ENCODE measurements around the gene MFSD6. TPM values are rescaled to one million over a fixed set of nuclear protein-coding genes. Genes with fewer than 3 reads are reported as not detected.

The MFSD6 gene
- total RNA-seq, 1 donor from 2014 or later = 15.1 TPM

DNA sequence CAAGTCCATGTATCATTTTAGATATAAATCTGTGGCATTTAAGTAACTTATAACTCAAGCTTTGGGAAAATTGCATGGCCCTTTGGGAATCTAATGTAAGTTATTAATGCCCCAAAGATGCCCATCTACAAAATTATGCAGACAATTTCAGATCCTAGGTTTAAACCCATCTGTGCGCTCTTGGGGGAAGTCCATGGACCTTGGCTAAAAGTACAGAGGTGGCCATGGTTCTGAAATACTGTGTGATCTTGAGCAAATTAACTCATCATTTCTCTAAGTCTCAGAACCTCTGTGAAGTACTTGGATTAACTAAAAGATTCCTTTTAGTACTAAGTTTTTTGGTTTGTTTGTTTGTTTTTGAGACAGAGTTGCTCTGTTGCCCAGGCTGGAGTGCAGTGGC, 45.3 kb upstream of the MFSD6 start:
- peaks cover 1% of the 10 kb centered on the region for H3K36me3 Mint-ChIP-seq (ENCODE audit: insufficient read depth)
- no peak overlapping the region for H3K4me3 Mint-ChIP-seq (ENCODE audit: low read depth)
- no peaks in the 10 kb centered on the region for H3K9me3 Mint-ChIP-seq (ENCODE audit: low read depth)
- no peak overlapping the region for H3K27ac Mint-ChIP-seq
- H3K4me1 Mint-ChIP-seq (ENCODE audit: low read depth) = no peaks in the 10 kb centered on the region
- TF ChIP-seq, protein P1, sequence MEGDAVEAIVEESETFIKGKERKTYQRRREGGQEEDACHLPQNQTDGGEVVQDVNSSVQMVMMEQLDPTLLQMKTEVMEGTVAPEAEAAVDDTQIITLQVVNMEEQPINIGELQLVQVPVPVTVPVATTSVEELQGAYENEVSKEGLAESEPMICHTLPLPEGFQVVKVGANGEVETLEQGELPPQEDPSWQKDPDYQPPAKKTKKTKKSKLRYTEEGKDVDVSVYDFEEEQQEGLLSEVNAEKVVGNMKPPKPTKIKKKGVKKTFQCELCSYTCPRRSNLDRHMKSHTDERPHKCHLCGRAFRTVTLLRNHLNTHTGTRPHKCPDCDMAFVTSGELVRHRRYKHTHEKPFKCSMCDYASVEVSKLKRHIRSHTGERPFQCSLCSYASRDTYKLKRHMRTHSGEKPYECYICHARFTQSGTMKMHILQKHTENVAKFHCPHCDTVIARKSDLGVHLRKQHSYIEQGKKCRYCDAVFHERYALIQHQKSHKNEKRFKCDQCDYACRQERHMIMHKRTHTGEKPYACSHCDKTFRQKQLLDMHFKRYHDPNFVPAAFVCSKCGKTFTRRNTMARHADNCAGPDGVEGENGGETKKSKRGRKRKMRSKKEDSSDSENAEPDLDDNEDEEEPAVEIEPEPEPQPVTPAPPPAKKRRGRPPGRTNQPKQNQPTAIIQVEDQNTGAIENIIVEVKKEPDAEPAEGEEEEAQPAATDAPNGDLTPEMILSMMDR (IDR thresholded peaks at IDR 0.05; ENCODE audit: unreplicated experiment) = no peak
- no peaks in the 10 kb centered on the region for H3K27me3 Mint-ChIP-seq
- DNase-seq (ENCODE audit: low spot score, unreplicated experiment) = no peak

DNA sequence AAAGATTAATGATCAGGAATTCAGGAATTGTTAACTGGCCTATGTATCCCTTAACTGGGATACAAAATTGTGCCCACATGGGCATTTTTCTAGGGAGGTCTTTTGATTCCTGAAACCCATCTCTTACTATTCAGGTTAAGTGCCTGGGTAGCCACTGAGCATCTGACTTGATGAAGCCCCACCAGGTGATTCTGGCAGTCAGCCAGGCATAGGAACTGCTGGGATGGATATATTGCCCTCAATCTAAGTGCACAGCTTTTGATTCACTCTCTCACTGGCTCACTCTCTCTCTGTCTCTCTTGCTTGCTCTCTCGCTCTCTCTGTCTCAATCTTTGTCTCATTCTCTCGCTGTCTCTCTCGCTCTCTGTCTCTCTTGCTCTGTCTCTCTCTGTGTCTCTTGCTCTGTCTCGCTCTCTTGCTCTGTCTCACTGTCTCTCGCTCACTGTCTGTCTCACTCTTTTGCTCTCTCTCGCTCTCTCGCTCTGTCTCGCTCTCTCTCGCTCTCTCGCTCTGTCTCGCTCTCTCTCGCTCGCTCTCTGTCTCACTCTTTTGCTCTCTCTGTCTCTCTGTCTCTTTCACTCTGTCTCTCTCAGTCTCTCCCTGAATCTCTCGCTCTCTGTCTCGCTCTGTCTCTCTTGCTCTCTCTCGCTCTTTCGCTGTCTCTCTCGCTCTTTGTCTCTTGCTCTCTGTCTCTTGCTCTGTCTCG, 42.5 kb upstream of the MFSD6 start:
- Mint-ChIP-seq H3K4me1 (ENCODE audit: low read depth) (no peaks in the 10 kb centered on the region), H3K4me3 (ENCODE audit: low read depth) (no peak overlapping the region), H3K36me3 (ENCODE audit: insufficient read depth) (peaks cover 3% of the 10 kb centered on the region), H3K27ac (no peak overlapping the region), H3K27me3 (no peaks in the 10 kb centered on the region), H3K9me3 (ENCODE audit: low read depth) (no peaks in the 10 kb centered on the region)
- TF ChIP-seq, protein P1 (IDR thresholded peaks at IDR 0.05; ENCODE audit: unreplicated experiment) = no peak
- DNase-seq (ENCODE audit: low spot score, unreplicated experiment) = no peak

DNA sequence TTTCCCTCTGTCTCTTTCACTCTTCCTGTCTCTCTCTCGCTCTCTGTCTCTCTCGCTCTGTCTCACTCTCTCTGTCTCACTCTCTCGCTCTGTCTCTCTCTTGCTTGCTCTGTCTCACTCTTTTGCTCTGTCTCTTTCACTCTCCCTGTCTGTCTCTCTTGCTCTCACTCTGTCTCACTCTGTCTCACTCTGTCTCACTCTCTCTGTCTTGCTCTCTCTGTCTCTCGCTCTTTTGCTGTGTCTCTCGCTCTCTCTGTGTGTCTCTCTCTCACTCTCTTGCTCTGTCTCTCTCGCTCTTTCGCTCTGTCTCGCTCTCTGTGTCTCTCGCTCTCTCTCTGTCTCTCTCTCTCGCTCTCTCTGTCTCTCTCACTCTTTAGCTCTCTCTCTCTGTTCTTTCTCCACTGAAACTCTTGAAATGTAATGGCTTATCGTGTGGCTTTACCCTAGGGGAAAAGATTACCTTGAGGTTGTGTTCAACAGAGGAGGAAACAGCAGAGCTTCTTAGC, 41.9 kb upstream of the MFSD6 start:
- H3K27me3 Mint-ChIP-seq = no peaks in the 10 kb centered on the region
- H3K4me1 Mint-ChIP-seq (ENCODE audit: low read depth) = no peaks in the 10 kb centered on the region
- peaks cover 3% of the 10 kb centered on the region for H3K36me3 Mint-ChIP-seq (ENCODE audit: insufficient read depth)
- no peak overlapping the region for H3K27ac Mint-ChIP-seq
- TF ChIP-seq, protein P1 (IDR thresholded peaks at IDR 0.05; ENCODE audit: unreplicated experiment) = no peak
- no peaks in the 10 kb centered on the region for H3K9me3 Mint-ChIP-seq (ENCODE audit: low read depth)
- no peak for DNase-seq (ENCODE audit: low spot score, unreplicated experiment)
- no peak overlapping the region for H3K4me3 Mint-ChIP-seq (ENCODE audit: low read depth)

DNA sequence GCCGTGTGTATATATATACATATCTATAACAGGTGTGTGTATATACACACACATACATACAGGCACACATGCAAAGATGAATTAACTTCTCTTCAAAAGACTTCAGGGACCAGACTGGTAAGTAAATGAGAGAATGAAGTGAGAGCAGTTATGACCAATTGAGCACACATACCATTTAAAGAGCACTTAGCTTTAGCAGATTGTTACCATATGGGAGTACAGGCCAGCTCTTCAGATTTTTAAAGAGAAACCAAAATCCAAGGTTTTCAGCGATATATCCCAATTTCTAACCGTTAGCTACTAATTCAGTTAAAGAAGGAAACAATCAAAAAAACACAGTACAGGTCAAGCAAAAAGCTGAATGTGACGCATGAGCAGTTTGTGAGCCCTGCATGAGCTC, 41.1 kb upstream of the MFSD6 start:
- H3K4me1 Mint-ChIP-seq (ENCODE audit: low read depth) = no peaks in the 10 kb centered on the region
- no peak overlapping the region for H3K4me3 Mint-ChIP-seq (ENCODE audit: low read depth)
- H3K36me3 Mint-ChIP-seq (ENCODE audit: insufficient read depth) = peaks cover 3% of the 10 kb centered on the region
- no peaks in the 10 kb centered on the region for H3K27me3 Mint-ChIP-seq
- DNase-seq (ENCODE audit: low spot score, unreplicated experiment) = no peak
- no peaks in the 10 kb centered on the region for H3K9me3 Mint-ChIP-seq (ENCODE audit: low read depth)
- TF ChIP-seq, protein P1 (IDR thresholded peaks at IDR 0.05; ENCODE audit: unreplicated experiment) = no peak
- H3K27ac Mint-ChIP-seq = no peak overlapping the region

DNA sequence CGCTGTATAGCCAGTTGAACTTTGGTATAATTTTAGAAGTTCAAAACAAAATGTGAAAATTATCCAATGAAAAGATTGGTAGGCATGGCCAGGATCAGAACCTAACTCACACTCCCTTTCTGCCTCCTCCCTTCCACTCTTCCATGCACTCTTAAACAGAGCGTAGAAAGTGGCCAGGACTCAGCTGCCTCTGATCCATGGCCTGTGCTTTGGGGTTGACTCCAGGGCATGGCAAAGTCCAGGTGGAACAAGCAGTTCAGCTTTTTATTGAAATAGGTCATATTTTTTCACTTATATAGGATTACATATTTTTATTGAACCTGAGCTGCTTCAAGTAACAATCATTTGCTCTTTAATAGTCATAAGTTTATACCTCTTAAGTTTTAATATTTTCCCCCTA, 38.5 kb upstream of the MFSD6 start:
- DNase-seq (ENCODE audit: low spot score, unreplicated experiment) = no peak
- Mint-ChIP-seq H3K9me3 (ENCODE audit: low read depth) (no peaks in the 10 kb centered on the region), H3K27ac (no peak overlapping the region), H3K4me3 (ENCODE audit: low read depth) (no peak overlapping the region), H3K27me3 (no peaks in the 10 kb centered on the region), H3K36me3 (ENCODE audit: insufficient read depth) (peaks cover 3% of the 10 kb centered on the region), H3K4me1 (ENCODE audit: low read depth) (no peaks in the 10 kb centered on the region)
- TF ChIP-seq, protein P1 (IDR thresholded peaks at IDR 0.05; ENCODE audit: unreplicated experiment) = no peak

Measured in progenitor cell of endocrine pancreas (in vitro differentiated cells).